Measurements from ENCODE around the gene ZNF682. TPM values are rescaled to one million over a fixed set of nuclear protein-coding genes. Genes with fewer than 3 reads are reported as not detected.

Gene ZNF682
- total and polyA plus RNA-seq, 2 of the 4 experiments (the other 2 are of a cell fraction) = 1.7 to 4.8 TPM

GRCh38 chr19:20077791-20078463, 38.6 kb upstream of the ZNF682 start, which contains the start of gene ZNF90:
TSS of gene ZNF90 (plus strand) at chr19:20078000. CDS start at chr19:20078133, 133 bp downstream.
- Histone ChIP-seq H4K91ac (ENCODE audit: insufficient read depth, low read depth, low read length) (no peak within 1 kb of the TSS), H3K27ac (ENCODE audit: insufficient read depth, low read length) (peak within 1 kb of the TSS; percentile 42; the same call in 1 of the 2 replicates), H3K79me1 (ENCODE audit: low read depth in 1 of 2, low read length in 2 of 2) (peaks cover 0 to 5% of the 10 kb centered on the region in 2 experiments; a peak in 2 of 4 replicates), H4K8ac (ENCODE audit: low read depth in 2 of 2, low read length in 2 of 2) (0 out of 4 replicates have a peak within 1 kb of the TSS, but pooled peaks of 1 of the 2 experiments have one; percentile 25), H2BK120ac (ENCODE audit: low read depth, low read length) (no peak within 1 kb of the TSS), H3K23ac (ENCODE audit: low read depth, low read length) (peak within 1 kb of the TSS; percentile 33; the same call in 1 of the 2 replicates), H3K27me3 (ENCODE audit: control insufficient read depth, insufficient read depth, low read length) (no peaks in the 10 kb centered on the region), H2AK9ac (replicated peaks; ENCODE audit: low read depth, low read length, poor library complexity) (no peak within 1 kb of the TSS), H3K56ac (ENCODE audit: extremely low read depth, insufficient read depth, low read length) (no peak within 1 kb of the TSS), H2AFZ (replicated peaks; ENCODE audit: low read length, poor library complexity) (peak within 1 kb of the TSS; percentile 88), H3K18ac (ENCODE audit: low read depth, low read length) (no peak within 1 kb of the TSS), H4K20me1 (ENCODE audit: insufficient read depth, low read length) (no peaks in the 10 kb centered on the region), H2BK15ac (ENCODE audit: low read depth, low read length) (no peak within 1 kb of the TSS), H3K4me2 (ENCODE audit: low read depth, low read length) (peak within 1 kb of the TSS; percentile 82), H3K36me3 (ENCODE audit: control insufficient read depth, insufficient read depth, low read length) (no peaks in the 10 kb centered on the region), H3K4me1 (ENCODE audit: control insufficient read depth, insufficient read depth, low read length) (no peaks in the 10 kb centered on the region), H3K14ac (replicated peaks; ENCODE audit: low read depth, low read length) (no peak within 1 kb of the TSS), H3K9me1 (ENCODE audit: insufficient read depth, low read length) (no peaks in the 10 kb centered on the region), H3K4me3 (ENCODE audit: insufficient read depth, low read depth, low read length) (peak within 1 kb of the TSS; percentile 58), H3K9ac (ENCODE audit: low read depth, low read length) (peak within 1 kb of the TSS; percentile 52), H3K4ac (ENCODE audit: low read depth, low read length) (no peak within 1 kb of the TSS), H3K9me3 (ENCODE audit: control insufficient read depth, insufficient read depth, low read length) (no peaks in the 10 kb centered on the region; the same call in 1 of the 2 replicates), H2BK20ac (ENCODE audit: low read depth, low read length) (no peak within 1 kb of the TSS), H2AK5ac (ENCODE audit: low read depth, low read length) (no peak within 1 kb of the TSS), H2BK5ac (ENCODE audit: low read depth, low read length, poor library complexity, severe bottlenecking) (no peak within 1 kb of the TSS), H4K5ac (ENCODE audit: low read depth, low read length) (no peak within 1 kb of the TSS)
- dilution Hi-C loops (cut with HindIII; ENCODE audit: low sequenced_read_pairs, unreplicated experiment) = no loop called here
- intact Hi-C loops (cut with micrococcal nuclease) = loop anchor here (1.0 kb wide), 1 partner anchor 26 kb away; no protein-coding TSS in a partner anchor
- 0% methylated on average over 20 of the region's 28 CpGs; no CpG with 5 or more reads in 1 of the 2 experiments for WGBS, 2 experiments (ENCODE audit: extremely low coverage in 2 of 2, insufficient read length in 1 of 2)
- TF ChIP-seq FOS (IDR thresholded peaks at IDR 0.05; ENCODE audit: low read depth, low read length) (0 out of 2 replicates have a peak, but pooled peaks have one; percentile 7), CEBPB (IDR thresholded peaks at IDR 0.05; ENCODE audit: low read depth, low read length) (0 out of 2 replicates have a peak, but pooled peaks have one; percentile 12), RCOR1 (IDR thresholded peaks at IDR 0.05; ENCODE audit: insufficient replicate concordance, low read length) (no peak), USF2 (IDR thresholded peaks at IDR 0.05; ENCODE audit: low read depth, low read length) (peak; percentile 85), CTCF (conservative IDR thresholded peaks at IDR 0.05; ENCODE audit: low read depth, low read length) (0 out of 2 replicates have a peak, but pooled peaks have one; percentile 3)
- peak; percentile 95 for ATAC-seq (ENCODE audit: low read depth)
- ChIA-PET CTCF (no interaction called here), POLR2A (ENCODE audit: unreplicated experiment) (no interaction called here)
- in situ Hi-C loops (cut with MboI; ENCODE audit: low sequenced_read_pairs) = no loop called here
- no TSS peak for BruUV-seq (replicated peaks)
- peak; percentile 93 for DNase-seq
